Astrocyte (in vitro differentiated cells and primary cell): ENCODE data around the gene HOXD12.

Experiments used
- EZH2 ChIP-seq: IDR thresholded peaks from 2 replicates; pipeline ENCODE4 v1.6.1; 2012; ENCODE audit warnings: mild to moderate bottlenecking, low read length, inconsistent platforms; ENCODE audit not compliant: insufficient read depth
- TF ChIP-seq, protein P1 (sequence below): IDR thresholded peaks from 2 replicates; pipeline ENCODE4 v1.5.1; 2011; ENCODE audit warnings: low read depth, mild to moderate bottlenecking, inconsistent platforms, low read length, moderate library complexity; ENCODE audit not compliant: insufficient read depth

DNA sequence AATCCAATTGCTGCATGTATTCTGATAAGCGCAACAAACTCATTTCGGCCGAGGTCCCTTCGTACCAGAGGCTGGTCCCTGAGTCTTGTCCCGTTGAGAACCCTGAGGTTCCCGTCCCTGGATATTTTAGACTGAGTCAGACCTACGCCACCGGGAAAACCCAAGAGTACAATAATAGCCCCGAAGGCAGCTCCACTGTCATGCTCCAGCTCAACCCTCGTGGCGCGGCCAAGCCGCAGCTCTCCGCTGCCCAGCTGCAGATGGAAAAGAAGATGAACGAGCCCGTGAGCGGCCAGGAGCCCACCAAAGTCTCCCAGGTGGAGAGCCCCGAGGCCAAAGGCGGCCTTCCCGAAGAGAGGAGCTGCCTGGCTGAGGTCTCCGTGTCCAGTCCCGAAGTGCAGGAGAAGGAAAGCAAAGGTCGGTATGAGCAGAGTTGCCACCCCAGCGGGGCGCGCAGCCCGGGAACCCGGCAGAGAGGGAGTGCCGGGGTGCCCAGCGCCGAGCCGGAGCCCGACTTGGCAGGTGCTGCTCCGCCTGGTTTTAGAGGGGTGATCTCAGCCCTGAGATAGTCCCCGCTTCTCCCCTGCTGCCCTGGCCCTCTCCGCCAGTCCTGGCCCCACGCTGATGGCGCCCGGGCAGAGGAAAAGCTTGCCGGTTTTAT is 17.7 kb downstream of the HOXD12 start:
- TF ChIP-seq, protein P1, sequence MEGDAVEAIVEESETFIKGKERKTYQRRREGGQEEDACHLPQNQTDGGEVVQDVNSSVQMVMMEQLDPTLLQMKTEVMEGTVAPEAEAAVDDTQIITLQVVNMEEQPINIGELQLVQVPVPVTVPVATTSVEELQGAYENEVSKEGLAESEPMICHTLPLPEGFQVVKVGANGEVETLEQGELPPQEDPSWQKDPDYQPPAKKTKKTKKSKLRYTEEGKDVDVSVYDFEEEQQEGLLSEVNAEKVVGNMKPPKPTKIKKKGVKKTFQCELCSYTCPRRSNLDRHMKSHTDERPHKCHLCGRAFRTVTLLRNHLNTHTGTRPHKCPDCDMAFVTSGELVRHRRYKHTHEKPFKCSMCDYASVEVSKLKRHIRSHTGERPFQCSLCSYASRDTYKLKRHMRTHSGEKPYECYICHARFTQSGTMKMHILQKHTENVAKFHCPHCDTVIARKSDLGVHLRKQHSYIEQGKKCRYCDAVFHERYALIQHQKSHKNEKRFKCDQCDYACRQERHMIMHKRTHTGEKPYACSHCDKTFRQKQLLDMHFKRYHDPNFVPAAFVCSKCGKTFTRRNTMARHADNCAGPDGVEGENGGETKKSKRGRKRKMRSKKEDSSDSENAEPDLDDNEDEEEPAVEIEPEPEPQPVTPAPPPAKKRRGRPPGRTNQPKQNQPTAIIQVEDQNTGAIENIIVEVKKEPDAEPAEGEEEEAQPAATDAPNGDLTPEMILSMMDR, result no peak
- peak; percentile 86 for TF ChIP-seq EZH2
